ENCODE data around the gene DAPP1.
A peak's percentile ranks its signal among the peaks of the same experiment; 100 is the strongest.
"Not testable (repeated sequence)": the region's sequence is repeated elsewhere in the genome, so short reads cannot be mapped to it uniquely, and the experiment has no call there.

DAPP1 gene

GRCh38 chr4:99816545-99817308, at the start of gene DAPP1:
Gene DAPP1, plus strand, starts transcription at chr4:99816827. Its CDS starts 87 bp downstream, at chr4:99816914.
- DNase-seq, result no peak

DNA sequence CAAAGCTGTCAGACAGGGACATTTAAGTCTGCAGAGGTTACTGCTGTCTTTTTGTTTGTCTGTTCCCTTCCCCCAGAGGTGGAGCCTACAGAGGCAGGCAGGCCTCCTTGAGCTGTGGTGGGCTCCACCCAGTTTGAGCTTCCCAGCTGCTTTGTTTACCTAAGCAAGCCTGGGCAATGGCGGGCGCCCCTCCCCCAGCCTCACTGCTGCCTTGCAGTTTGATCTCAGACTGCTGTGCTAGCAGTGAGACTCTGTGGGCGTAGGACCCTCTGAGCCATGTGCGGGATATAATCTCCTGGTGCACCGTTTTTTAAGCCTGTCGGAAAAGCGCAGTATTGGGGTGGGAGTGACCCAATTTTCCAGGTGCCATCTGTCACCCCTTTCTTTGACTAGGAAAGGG, 45.8 kb upstream of the DAPP1 start:
- DNase-seq, result not testable (repeated sequence)

- no peak for DNase-seq
Measured at GRCh38 chr4:99783940-99784339, 32.7 kb upstream of the DAPP1 start.

DNA sequence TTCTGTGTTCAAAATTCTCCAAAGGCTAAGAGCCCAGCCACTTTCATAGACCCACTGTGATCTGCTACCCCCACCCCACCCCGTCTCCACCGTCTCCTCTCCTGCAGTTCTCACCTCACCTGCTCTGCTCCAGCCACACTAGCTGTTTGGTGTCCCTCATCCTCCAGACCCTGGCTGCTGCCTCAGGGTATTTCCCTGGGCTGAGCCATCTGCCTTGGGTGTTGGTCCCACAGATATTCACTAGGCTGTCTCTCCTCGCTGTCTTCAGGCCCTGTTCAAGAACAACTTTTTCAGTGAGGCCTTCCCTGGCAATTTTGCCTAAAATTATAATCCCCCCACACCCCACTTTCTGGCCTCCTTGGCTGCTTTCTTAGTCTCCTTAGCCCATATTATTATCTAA, 31.8 kb upstream of the DAPP1 start:
- DNase-seq, result no peak

GRCh38 chr4:99790796-99791617, 25.6 kb upstream of the DAPP1 start:
- DNase-seq, result peak; percentile 88

DNA sequence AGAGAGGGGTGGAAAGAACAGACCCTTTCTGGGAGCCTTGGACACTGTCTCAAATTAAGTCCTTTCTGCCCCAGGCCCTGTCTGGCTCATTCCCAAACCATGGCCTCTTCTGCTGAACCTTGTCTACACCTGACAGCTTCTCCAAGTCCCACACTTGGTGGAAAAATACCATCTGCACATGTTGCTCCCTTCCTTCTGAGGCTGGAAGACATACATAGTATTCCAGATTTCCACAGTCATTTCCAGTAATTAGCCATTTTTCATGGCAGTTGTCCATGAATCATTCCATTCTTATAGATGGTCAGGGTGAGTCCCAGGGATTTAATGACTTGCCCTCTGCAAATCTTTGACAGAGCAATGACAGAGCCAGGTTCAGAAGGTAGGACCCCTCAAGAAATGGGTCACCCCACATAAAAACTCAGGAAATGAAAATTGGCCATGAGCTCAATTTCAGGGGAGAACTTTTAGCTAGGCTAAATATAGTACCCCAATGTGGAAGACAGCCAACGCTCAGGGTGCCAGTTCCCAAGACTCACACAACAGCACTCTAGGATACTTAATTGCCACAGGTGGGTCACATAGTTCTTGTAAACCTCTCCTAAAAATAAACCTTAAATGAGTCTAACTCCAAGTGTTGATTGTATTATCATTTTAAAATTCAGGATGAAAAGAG, 16.2 kb upstream of the DAPP1 start:
- DNase-seq, result no peak

DNA sequence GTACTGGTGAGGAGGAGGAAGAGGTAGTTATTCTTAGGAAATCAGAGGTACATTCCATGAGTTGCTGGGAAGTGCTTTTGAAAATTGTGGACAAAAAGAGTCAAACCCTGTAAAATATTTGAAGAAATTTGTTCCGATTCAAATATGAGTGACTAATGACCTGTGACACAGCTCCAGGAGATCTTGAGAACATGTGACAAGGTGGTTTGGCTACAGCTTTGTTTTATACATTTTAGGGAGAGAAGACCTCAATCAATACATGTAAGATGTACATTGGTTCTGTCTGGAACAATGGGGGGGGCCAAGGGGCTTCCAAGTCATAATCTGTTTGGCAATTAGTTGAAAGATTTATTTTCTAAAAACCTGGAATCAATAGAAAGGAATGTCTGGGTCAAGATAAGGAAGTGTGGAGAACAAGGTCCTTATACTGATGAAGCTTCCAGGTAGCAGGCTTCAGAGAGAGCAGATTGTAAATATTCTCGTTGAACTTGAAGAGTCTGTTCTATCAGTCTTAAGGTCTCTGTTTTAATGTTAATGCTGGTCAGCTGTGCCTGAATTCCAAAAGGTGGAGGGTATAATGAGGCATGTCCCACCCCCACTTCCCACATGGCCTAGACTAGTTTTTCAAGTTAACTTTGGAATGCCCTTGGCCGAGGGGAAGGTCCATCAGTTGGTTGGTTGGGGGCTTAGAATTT, 15.5 kb upstream of the DAPP1 start:
- no peak for DNase-seq

DNA sequence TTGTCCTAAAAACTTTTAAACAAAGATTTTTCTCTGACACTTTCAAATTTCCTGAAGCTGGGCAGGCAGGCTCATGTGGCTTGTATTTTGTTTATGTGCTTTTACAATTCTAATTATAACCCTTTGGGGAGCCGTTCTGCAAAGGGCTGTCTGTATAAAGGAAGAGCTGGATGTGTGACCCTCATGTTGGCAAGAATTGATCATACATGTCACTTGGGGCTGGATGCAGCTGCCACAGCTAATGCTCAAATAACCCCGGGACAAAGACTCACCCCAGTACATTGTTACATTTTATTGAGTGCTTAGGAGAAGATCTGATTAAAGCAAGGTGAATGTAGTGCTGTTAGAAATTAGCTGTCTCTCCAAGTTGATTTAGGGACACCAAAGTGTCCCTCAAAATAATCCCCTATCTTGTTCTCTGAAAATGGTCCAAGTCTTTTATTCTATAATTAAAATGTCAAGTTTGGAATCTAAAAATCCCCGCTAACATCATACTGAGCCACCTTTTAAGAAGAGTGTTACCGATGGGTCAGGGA, 13.0 kb upstream of the DAPP1 start:
- peak; percentile 49 for DNase-seq

DNA sequence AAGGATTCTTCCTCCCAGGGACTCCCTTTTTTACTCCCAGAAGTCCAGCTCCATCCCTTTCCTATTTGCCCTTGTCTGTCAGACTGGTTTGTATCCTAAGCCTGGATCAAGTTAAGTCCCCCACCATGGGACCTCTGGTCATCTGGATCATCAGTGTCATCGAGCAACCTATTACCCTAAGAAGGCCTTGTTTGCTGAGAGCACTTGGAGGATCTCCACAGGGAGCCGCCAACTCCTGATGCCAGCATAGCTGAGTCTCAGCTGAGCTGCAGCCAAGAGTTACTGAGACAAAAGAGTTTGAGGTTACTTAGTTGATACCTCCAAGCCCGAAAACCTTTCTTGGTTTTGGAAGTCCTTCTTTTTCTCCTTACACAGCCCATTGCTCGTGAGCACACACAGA, 10.1 kb upstream of the DAPP1 start:
- no peak for DNase-seq

DNA sequence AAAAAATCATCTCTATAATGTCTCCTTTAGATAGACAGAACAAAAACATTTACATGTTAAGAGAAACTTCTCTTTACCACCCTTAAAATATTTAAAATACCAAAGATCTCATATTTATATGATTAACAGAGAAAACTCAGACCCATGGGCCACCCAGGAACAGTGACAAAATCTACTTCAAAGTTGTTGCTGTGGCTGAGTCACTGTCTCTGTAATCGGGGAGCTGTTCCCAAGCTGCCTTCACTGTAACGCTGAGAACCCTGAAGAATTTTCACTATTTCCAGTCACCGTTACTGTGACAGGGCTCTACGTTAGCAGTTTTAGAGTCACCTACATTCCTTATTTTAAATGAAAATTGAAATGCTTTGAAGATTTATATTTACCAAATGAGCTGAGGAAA, 9.0 kb upstream of the DAPP1 start:
- DNase-seq, result no peak

DNA sequence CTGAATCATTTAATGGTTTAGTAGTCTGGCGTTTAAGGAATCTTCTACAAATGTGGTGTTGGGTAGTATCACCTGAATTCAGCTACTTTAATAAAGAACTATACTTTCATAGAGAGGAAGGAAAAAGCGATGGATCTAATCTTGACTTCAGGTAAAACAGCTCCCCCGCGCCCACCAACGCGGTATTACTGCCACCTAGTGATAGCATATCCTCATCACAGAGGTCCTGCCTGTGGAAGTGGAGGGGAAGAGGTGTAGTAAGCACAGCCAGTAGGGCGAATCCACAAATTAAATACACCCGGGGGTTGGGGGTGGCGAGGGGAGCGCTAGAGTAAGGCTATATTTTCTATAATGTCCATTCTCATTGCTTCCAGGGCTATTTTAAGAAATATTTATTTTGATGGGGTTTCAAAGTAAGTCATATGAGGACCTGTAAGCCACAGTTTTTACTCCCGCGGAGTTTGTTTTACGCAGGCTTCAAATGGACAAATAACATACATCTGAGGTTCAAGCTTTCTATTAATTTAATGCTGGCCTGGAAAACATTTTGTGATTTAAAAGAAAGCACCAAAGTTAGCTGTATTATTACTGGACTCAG, 8.3 kb upstream of the DAPP1 start:
- DNase-seq, result peak; percentile 39

DNA sequence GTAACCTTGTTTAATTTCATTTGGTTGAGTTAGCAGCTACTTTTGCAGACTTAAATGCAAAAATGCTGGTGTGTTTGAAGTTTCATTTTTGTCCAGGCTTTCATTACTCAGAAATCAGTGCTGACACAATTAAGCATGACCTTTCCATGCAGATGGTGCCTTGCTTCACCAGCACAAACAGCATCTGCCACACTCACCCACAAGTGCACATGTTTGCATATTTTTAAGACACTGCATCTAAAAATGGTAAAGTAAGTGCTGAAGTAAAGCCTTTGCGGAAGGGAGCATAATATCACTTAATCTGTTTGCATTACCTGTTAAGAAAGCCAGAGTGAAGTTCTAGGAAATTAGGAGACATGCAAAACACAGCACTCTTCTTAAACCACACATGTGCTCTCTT, 7.3 kb upstream of the DAPP1 start:
- no peak for DNase-seq

DNA sequence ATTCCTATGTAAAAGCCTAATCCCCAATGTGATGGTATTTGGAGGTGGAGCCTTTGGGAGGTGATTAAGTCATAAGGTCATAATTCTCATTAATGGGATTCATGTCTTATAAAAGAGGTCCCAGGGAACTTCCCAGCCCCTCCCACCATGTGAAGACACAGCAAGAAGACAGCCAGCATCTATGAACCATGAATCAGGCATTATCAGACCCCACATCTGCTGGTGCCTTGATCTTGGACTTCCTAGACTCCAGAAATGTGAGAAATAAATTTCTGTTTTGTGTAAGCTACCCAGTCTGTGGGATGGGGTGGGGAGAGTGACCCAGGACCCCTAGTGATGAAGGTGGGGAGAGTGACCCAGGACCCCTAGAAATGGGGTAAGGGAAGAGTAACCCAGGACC, 6.1 kb upstream of the DAPP1 start:
- DNase-seq, result no peak

GRCh38 chr4:99811117-99811516, 5.5 kb upstream of the DAPP1 start:
- no peak for DNase-seq

- peak; percentile 52 for DNase-seq
Measured at GRCh38 chr4:99811850-99812249, 4.8 kb upstream of the DAPP1 start.

- peak; percentile 55 for DNase-seq
Measured at GRCh38 chr4:99815597-99816011, 1.0 kb upstream of the DAPP1 start.

GRCh38 chr4:99817309-99817890, 773 bp downstream of the DAPP1 start:
- DNase-seq, result no peak

DNA sequence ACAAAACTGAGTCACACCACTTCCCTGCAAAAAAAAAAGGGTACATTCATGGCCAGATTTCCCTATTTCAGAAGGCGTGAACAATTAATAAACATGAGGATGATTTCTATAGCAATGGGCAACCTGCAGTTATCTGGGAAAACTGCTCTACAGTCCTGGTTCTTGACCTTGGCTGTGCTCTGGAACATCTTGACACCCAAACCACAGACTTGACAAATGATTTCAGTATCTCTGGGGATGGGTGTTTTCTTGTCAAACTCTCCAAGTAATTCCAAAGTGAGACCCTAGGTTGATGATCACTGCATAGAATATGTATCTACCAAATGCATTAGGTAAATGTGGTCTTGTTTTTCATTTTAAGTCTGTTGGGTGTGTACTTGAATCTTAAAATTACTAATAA, 2.0 kb downstream of the DAPP1 start:
- DNase-seq, result no peak

- DNase-seq, result no peak
Measured at GRCh38 chr4:99821918-99822503, 5.4 kb downstream of the DAPP1 start.

DNA sequence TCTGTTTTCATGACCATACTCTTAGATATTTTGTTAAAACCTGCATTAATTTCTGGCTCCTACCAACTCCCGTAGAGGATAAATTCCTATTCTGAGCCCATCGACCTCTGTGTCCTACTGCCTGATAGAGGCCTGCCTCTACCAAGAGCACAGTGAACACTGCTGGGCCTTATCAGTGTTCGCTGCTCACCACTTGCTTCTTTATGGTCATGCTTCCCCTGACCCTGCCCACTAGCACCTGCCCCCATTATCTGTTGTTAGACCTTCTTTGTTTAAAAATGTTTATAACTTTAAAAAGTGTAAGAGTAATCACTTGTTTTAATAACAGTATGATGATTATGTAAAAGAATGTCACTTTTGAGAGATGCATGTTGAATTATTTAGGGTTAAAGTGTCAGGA, 6.1 kb downstream of the DAPP1 start:
- no peak for DNase-seq

GRCh38 chr4:99824070-99824599, 7.5 kb downstream of the DAPP1 start:
- no peak for DNase-seq

Measured in COR-L47 (cell line).